Rectal smooth muscle tissue (tissue), 1 donor: ENCODE measurements around the gene NAV2.

Experiments used
- H3K27ac ChIP-seq: one replicate; pipeline ENCODE4 v1.7.0; 2013; ENCODE audit warnings: low read depth, low read length, inconsistent platforms
- H3K27me3 ChIP-seq: one replicate; pipeline ENCODE4 v1.7.0; 2013; ENCODE audit warnings: low read length; ENCODE audit not compliant: control insufficient read depth, insufficient read depth
- H3K36me3 ChIP-seq: one replicate; pipeline ENCODE4 v1.7.0; 2013; ENCODE audit warnings: low read length; ENCODE audit not compliant: control insufficient read depth, insufficient read depth
- H3K4me1 ChIP-seq: one replicate; pipeline ENCODE4 v1.7.0; 2013; ENCODE audit warnings: low read length; ENCODE audit not compliant: control insufficient read depth, insufficient read depth
- H3K4me3 ChIP-seq: one replicate; pipeline ENCODE4 v1.7.0; 2013; ENCODE audit warnings: low read length
- H3K9ac ChIP-seq: one replicate; pipeline ENCODE4 v1.7.0; 2013; ENCODE audit warnings: low read length

The NAV2 gene

GRCh38 chr11:19768197-19768596, 55.6 kb downstream of the NAV2 start:
- no peak overlapping the region for H3K9ac ChIP-seq
- peaks cover 28% of the 10 kb centered on the region for H3K4me1 ChIP-seq
- H3K36me3 ChIP-seq, result no peaks in the 10 kb centered on the region
- H3K27ac ChIP-seq, result no peak overlapping the region
- no peak overlapping the region for H3K4me3 ChIP-seq
- no peaks in the 10 kb centered on the region for H3K27me3 ChIP-seq

- H3K27me3 ChIP-seq, result no peaks in the 10 kb centered on the region
- H3K9ac ChIP-seq, result no peak overlapping the region
- no peak overlapping the region for H3K4me3 ChIP-seq
- no peaks in the 10 kb centered on the region for H3K36me3 ChIP-seq
- peaks cover 25% of the 10 kb centered on the region for H3K4me1 ChIP-seq
- H3K27ac ChIP-seq, result no peak overlapping the region
Observed at GRCh38 chr11:19768815-19769214, 56.2 kb downstream of the NAV2 start.

- Histone ChIP-seq H3K4me3 (no peak overlapping the region), H3K36me3 (no peaks in the 10 kb centered on the region), H3K4me1 (peaks cover 22% of the 10 kb centered on the region), H3K27me3 (no peaks in the 10 kb centered on the region), H3K9ac (no peak overlapping the region), H3K27ac (no peak overlapping the region)
Observed at GRCh38 chr11:19769820-19770219, 57.2 kb downstream of the NAV2 start.

- Histone ChIP-seq H3K4me3 (no peak overlapping the region), H3K27ac (no peak overlapping the region), H3K4me1 (peaks cover 22% of the 10 kb centered on the region)
Observed at GRCh38 chr11:19770277-19770676, 57.6 kb downstream of the NAV2 start.

GRCh38 chr11:19771463-19771862, 58.8 kb downstream of the NAV2 start:
- Histone ChIP-seq H3K9ac (no peak overlapping the region), H3K27me3 (no peaks in the 10 kb centered on the region), H3K36me3 (no peaks in the 10 kb centered on the region), H3K27ac (no peak overlapping the region), H3K4me3 (no peak overlapping the region), H3K4me1 (peaks cover 24% of the 10 kb centered on the region)

More at GRCh38 chr11:19770277-19770676, 57.6 kb downstream of the NAV2 start:
- Histone ChIP-seq H3K36me3 (no peaks in the 10 kb centered on the region), H3K27me3 (no peaks in the 10 kb centered on the region), H3K9ac (no peak overlapping the region)

- H3K9ac ChIP-seq, result no peak overlapping the region
Observed at GRCh38 chr11:19772480-19772879, 59.8 kb downstream of the NAV2 start.

GRCh38 chr11:19774329-19774728, 61.7 kb downstream of the NAV2 start:
- no peaks in the 10 kb centered on the region for H3K27me3 ChIP-seq
- peaks cover 6% of the 10 kb centered on the region for H3K4me1 ChIP-seq
- no peak overlapping the region for H3K9ac ChIP-seq
- no peaks in the 10 kb centered on the region for H3K36me3 ChIP-seq
- no peak overlapping the region for H3K27ac ChIP-seq
- H3K4me3 ChIP-seq, result no peak overlapping the region

More at GRCh38 chr11:19772480-19772879, 59.8 kb downstream of the NAV2 start:
- H3K4me1 ChIP-seq, result peaks cover 14% of the 10 kb centered on the region
- H3K36me3 ChIP-seq, result no peaks in the 10 kb centered on the region
- no peak overlapping the region for H3K27ac ChIP-seq
- no peak overlapping the region for H3K4me3 ChIP-seq
- no peaks in the 10 kb centered on the region for H3K27me3 ChIP-seq

- Histone ChIP-seq H3K27ac (no peak overlapping the region), H3K36me3 (no peaks in the 10 kb centered on the region), H3K4me1 (peaks cover 6% of the 10 kb centered on the region), H3K27me3 (no peaks in the 10 kb centered on the region), H3K4me3 (no peak overlapping the region), H3K9ac (no peak overlapping the region)
Observed at GRCh38 chr11:19774817-19775580, 62.4 kb downstream of the NAV2 start.

- peaks cover 6% of the 10 kb centered on the region for H3K4me1 ChIP-seq
- H3K4me3 ChIP-seq, result no peak overlapping the region
- H3K9ac ChIP-seq, result no peak overlapping the region
- H3K27me3 ChIP-seq, result no peaks in the 10 kb centered on the region
- H3K36me3 ChIP-seq, result no peaks in the 10 kb centered on the region
- no peak overlapping the region for H3K27ac ChIP-seq
Observed at GRCh38 chr11:19775622-19776021, 63.0 kb downstream of the NAV2 start.

- no peaks in the 10 kb centered on the region for H3K36me3 ChIP-seq
- H3K4me1 ChIP-seq, result peaks cover 6% of the 10 kb centered on the region
- no peak overlapping the region for H3K9ac ChIP-seq
- H3K4me3 ChIP-seq, result peak overlapping the region; percentile 60
- H3K27me3 ChIP-seq, result no peaks in the 10 kb centered on the region
- no peak overlapping the region for H3K27ac ChIP-seq
Observed at GRCh38 chr11:19777039-19777376, 64.4 kb downstream of the NAV2 start.

- H3K4me3 ChIP-seq, result peak overlapping the region; percentile 58
- no peaks in the 10 kb centered on the region for H3K27me3 ChIP-seq
- no peak overlapping the region for H3K27ac ChIP-seq
- H3K9ac ChIP-seq, result no peak overlapping the region
- peaks cover 6% of the 10 kb centered on the region for H3K4me1 ChIP-seq
- no peaks in the 10 kb centered on the region for H3K36me3 ChIP-seq
Observed at GRCh38 chr11:19777377-19778102, 64.9 kb downstream of the NAV2 start.

GRCh38 chr11:19779740-19780139, 67.1 kb downstream of the NAV2 start:
- Histone ChIP-seq H3K9ac (no peak overlapping the region), H3K27me3 (no peaks in the 10 kb centered on the region), H3K36me3 (no peaks in the 10 kb centered on the region), H3K4me3 (no peak overlapping the region), H3K27ac (no peak overlapping the region), H3K4me1 (peaks cover 6% of the 10 kb centered on the region)

- no peak overlapping the region for H3K9ac ChIP-seq
- no peak overlapping the region for H3K4me3 ChIP-seq
- H3K4me1 ChIP-seq, result peaks cover 2% of the 10 kb centered on the region
- no peaks in the 10 kb centered on the region for H3K36me3 ChIP-seq
- no peak overlapping the region for H3K27ac ChIP-seq
- H3K27me3 ChIP-seq, result no peaks in the 10 kb centered on the region
Observed at GRCh38 chr11:19781351-19781750, 68.7 kb downstream of the NAV2 start.
